NCI-H2107 treated with DMSO at 0.1 percent for 48 hours (cell line): ENCODE data around the gene PRKAG3.
"Not testable (repeated sequence)": the region's sequence is repeated elsewhere in the genome, so short reads cannot be mapped to it uniquely, and the experiment has no call there.

Experiments
- DNase-seq: peaks from one replicate; lab custom pipeline; 2025; ENCODE audit not compliant: unreplicated experiment; lab: John Stamatoyannopoulos, UW

The PRKAG3 gene

GRCh38 chr2:218844334-218844733 lies 12.7 kb upstream of the PRKAG3 start:
- not testable (repeated sequence) for DNase-seq

GRCh38 chr2:218839888-218840287 lies 8.3 kb upstream of the PRKAG3 start:
- DNase-seq: no peak

GRCh38 chr2:218839430-218839829 lies 7.8 kb upstream of the PRKAG3 start:
- DNase-seq: no peak

- DNase-seq: no peak
These were observed 5.9 kb upstream of the PRKAG3 start for GRCh38 chr2:218837495-218837894.

- no peak for DNase-seq
These were observed 3.1 kb upstream of the PRKAG3 start for GRCh38 chr2:218834685-218835084.

- DNase-seq: no peak
These were observed 1.5 kb upstream of the PRKAG3 start for GRCh38 chr2:218833023-218833609.

- no peak for DNase-seq
These were observed 917 bp upstream of the PRKAG3 start for GRCh38 chr2:218832520-218832919.

GRCh38 chr2:218832081-218832480 lies 478 bp upstream of the PRKAG3 start:
- DNase-seq: no peak

GRCh38 chr2:218830526-218831306 lies 887 bp downstream of the PRKAG3 start:
- DNase-seq: no peak

GRCh38 chr2:218829868-218830451 lies 1.6 kb downstream of the PRKAG3 start:
- no peak for DNase-seq

GRCh38 chr2:218828477-218828778 lies 3.2 kb downstream of the PRKAG3 start:
- no peak for DNase-seq

- no peak for DNase-seq
These were observed 3.7 kb downstream of the PRKAG3 start for GRCh38 chr2:218827701-218828476.

- DNase-seq: no peak
These were observed 4.8 kb downstream of the PRKAG3 start for GRCh38 chr2:218826791-218827190.

- no peak for DNase-seq
These were observed 7.6 kb downstream of the PRKAG3 start for GRCh38 chr2:218824004-218824403.

- no peak for DNase-seq
These were observed 8.3 kb downstream of the PRKAG3 start for GRCh38 chr2:218823196-218823855.

GRCh38 chr2:218822622-218823021 lies 9.0 kb downstream of the PRKAG3 start:
- DNase-seq: no peak

- no peak for DNase-seq
These were observed 9.9 kb downstream of the PRKAG3 start for GRCh38 chr2:218821605-218822211.

- DNase-seq: no peak
These were observed 10.7 kb downstream of the PRKAG3 start for GRCh38 chr2:218820746-218821369.

GRCh38 chr2:218819093-218819492 lies 12.5 kb downstream of the PRKAG3 start:
- no peak for DNase-seq

- no peak for DNase-seq
These were observed 15.0 kb downstream of the PRKAG3 start for GRCh38 chr2:218816561-218817011.
